ENCODE results near the gene STAB2. TPM values are rescaled to one million over a fixed set of nuclear protein-coding genes. Genes with fewer than 3 reads are reported as not detected.

Gene STAB2
- total RNA-seq, 1 donor from 2014 or later = not detected

GRCh38 chr12:103560604-103561101 is 26.4 kb upstream of the STAB2 start:
- Mint-ChIP-seq H3K27ac (no peak overlapping the region), H3K4me1 (peaks cover 2% of the 10 kb centered on the region), H3K36me3 (peaks cover 2% of the 10 kb centered on the region), H3K4me3 (no peak overlapping the region), H3K27me3 (ENCODE audit: low read depth) (no peaks in the 10 kb centered on the region), H3K9me3 (peaks cover 23% of the 10 kb centered on the region)
- no peak for TF ChIP-seq CTCF (IDR thresholded peaks at IDR 0.05; ENCODE audit: unreplicated experiment)
- DNase-seq (ENCODE audit: low spot score in 2 of 2, unreplicated experiment in 2 of 2) = no peak

- Mint-ChIP-seq H3K9me3 (peaks cover 25% of the 10 kb centered on the region), H3K27me3 (ENCODE audit: low read depth) (no peaks in the 10 kb centered on the region), H3K27ac (no peak overlapping the region), H3K4me1 (peaks cover 2% of the 10 kb centered on the region), H3K36me3 (peaks cover 2% of the 10 kb centered on the region), H3K4me3 (no peak overlapping the region)
- TF ChIP-seq CTCF (IDR thresholded peaks at IDR 0.05; ENCODE audit: unreplicated experiment) = no peak
- no peak for DNase-seq (ENCODE audit: low spot score in 2 of 2, unreplicated experiment in 2 of 2)
These were observed 25.9 kb upstream of the STAB2 start for GRCh38 chr12:103561174-103561573.

GRCh38 chr12:103566398-103566797 is 20.7 kb upstream of the STAB2 start:
- peaks cover 24% of the 10 kb centered on the region for H3K27me3 Mint-ChIP-seq (ENCODE audit: low read depth)

GRCh38 chr12:103569278-103569677 is 17.8 kb upstream of the STAB2 start:
- Mint-ChIP-seq H3K9me3 (peaks cover 37% of the 10 kb centered on the region), H3K27ac (no peak overlapping the region), H3K4me1 (peaks cover 6% of the 10 kb centered on the region), H3K4me3 (no peak overlapping the region), H3K36me3 (peaks cover 4% of the 10 kb centered on the region), H3K27me3 (ENCODE audit: low read depth) (peaks cover 47% of the 10 kb centered on the region)
- no peak for DNase-seq (ENCODE audit: low spot score in 2 of 2, unreplicated experiment in 2 of 2)
- TF ChIP-seq CTCF (IDR thresholded peaks at IDR 0.05; ENCODE audit: unreplicated experiment) = no peak

More at GRCh38 chr12:103566398-103566797, 20.7 kb upstream of the STAB2 start:
- H3K4me1 Mint-ChIP-seq = peaks cover 5% of the 10 kb centered on the region
- peaks cover 40% of the 10 kb centered on the region for H3K9me3 Mint-ChIP-seq
- peaks cover 4% of the 10 kb centered on the region for H3K36me3 Mint-ChIP-seq
- H3K27ac Mint-ChIP-seq = no peak overlapping the region
- H3K4me3 Mint-ChIP-seq = no peak overlapping the region
- DNase-seq (ENCODE audit: low spot score in 2 of 2, unreplicated experiment in 2 of 2) = no peak
- TF ChIP-seq CTCF (IDR thresholded peaks at IDR 0.05; ENCODE audit: unreplicated experiment) = no peak

- no peak for TF ChIP-seq CTCF (IDR thresholded peaks at IDR 0.05; ENCODE audit: unreplicated experiment)
- peak overlapping the region; percentile 33 for H3K4me3 Mint-ChIP-seq
These were observed 15.8 kb upstream of the STAB2 start for GRCh38 chr12:103571286-103571685.

More at GRCh38 chr12:103571286-103571685, 15.8 kb upstream of the STAB2 start:
- no peak for DNase-seq (ENCODE audit: low spot score in 2 of 2, unreplicated experiment in 2 of 2)
- peaks cover 9% of the 10 kb centered on the region for H3K4me1 Mint-ChIP-seq
- H3K36me3 Mint-ChIP-seq = peaks cover 2% of the 10 kb centered on the region
- peaks cover 18% of the 10 kb centered on the region for H3K9me3 Mint-ChIP-seq
- H3K27me3 Mint-ChIP-seq (ENCODE audit: low read depth) = peaks cover 63% of the 10 kb centered on the region
- H3K27ac Mint-ChIP-seq = no peak overlapping the region

All from mesothelial cell of epicardium (in vitro differentiated cells).